IMR-90 (cell line): ENCODE measurements around the gene SGTB. TPM values are rescaled to one million over a fixed set of nuclear protein-coding genes. Genes with fewer than 3 reads are reported as not detected.
"Not testable (repeated sequence)": the region's sequence is repeated elsewhere in the genome, so short reads cannot be mapped to it uniquely, and the experiment has no call there.

Source experiments
- ATAC-seq: fragments of 200-7000 bp; cut with Tn5 transposase; 2 replicates; pipeline ENCODE4 v1.9.1; 2020; ENCODE audit warnings: low read depth, mild to moderate bottlenecking, moderate library complexity
- BruUV-seq: library from RNA; stranded (reverse); fragments of 400-500 nt; replicated peaks from 2 replicates; lab custom pipeline; 2021; lab: Mats Ljungman, UMichigan
- CTCF ChIA-PET: fragments of 300-600 bp; formaldehyde crosslinking; extraction: SDS; loops from one replicate; lab custom pipeline; 2021; ENCODE audit warnings: antibody characterized with exemption; lab: Yijun Ruan, JAX
- POLR2A ChIA-PET: fragments of 300-600 bp; sonication (Branson Sonifier 250); formaldehyde crosslinking; loops from one replicate; lab custom pipeline; 2022; ENCODE audit warnings: antibody characterized with exemption; ENCODE audit not compliant: unreplicated experiment; lab: Charles Lee
- DNase-seq: peaks from one replicate; pipeline ENCODE4 v3.0.0; 2013
- H2AFZ ChIP-seq: replicated peaks from 2 replicates; pipeline ENCODE3; 2013; ENCODE audit warnings: low read length, mild to moderate bottlenecking; ENCODE audit not compliant: poor library complexity
- H2AK5ac ChIP-seq: 2 replicates; pipeline ENCODE4 v1.6.1; 2013; ENCODE audit warnings: low read depth, low read length, inconsistent platforms
- H2AK9ac ChIP-seq: replicated peaks from 2 replicates; pipeline ENCODE3; 2013; ENCODE audit warnings: mild to moderate bottlenecking, low read depth, low read length, moderate library complexity; ENCODE audit not compliant: poor library complexity
- H2BK120ac ChIP-seq: 2 replicates; pipeline ENCODE4 v1.6.1; 2013; ENCODE audit warnings: low read depth, low read length, inconsistent platforms
- H2BK15ac ChIP-seq: 3 replicates; pipeline ENCODE4 v1.6.1; 2013; ENCODE audit warnings: low read depth, low read length, inconsistent platforms
- H2BK20ac ChIP-seq: 2 replicates; pipeline ENCODE4 v1.6.1; 2013; ENCODE audit warnings: low read depth, mild to moderate bottlenecking, inconsistent platforms, low read length, moderate library complexity
- H2BK5ac ChIP-seq: 2 replicates; pipeline ENCODE4 v1.6.1; 2013; ENCODE audit warnings: mild to moderate bottlenecking, low read depth, low read length, inconsistent platforms; ENCODE audit not compliant: poor library complexity, severe bottlenecking
- H3K14ac ChIP-seq: replicated peaks from 2 replicates; pipeline ENCODE4 v1.6.1; 2013; ENCODE audit warnings: low read depth, low read length, inconsistent platforms
- H3K18ac ChIP-seq: 2 replicates; pipeline ENCODE4 v1.6.1; 2013; ENCODE audit warnings: low read depth, low read length, control low read depth
- H3K23ac ChIP-seq: 2 replicates; pipeline ENCODE4 v1.6.1; 2013; ENCODE audit warnings: low read depth, low read length, inconsistent platforms
- H3K27ac ChIP-seq: 2 replicates; pipeline ENCODE4 v1.5.1; 2013; ENCODE audit warnings: mild to moderate bottlenecking, control low read depth, low read length; ENCODE audit not compliant: insufficient read depth
- H3K27me3 ChIP-seq: 2 replicates; pipeline ENCODE4 v1.6.1; 2013; ENCODE audit warnings: low read length; ENCODE audit not compliant: control insufficient read depth, insufficient read depth
- H3K36me3 ChIP-seq: 2 replicates; pipeline ENCODE4 v1.6.1; 2013; ENCODE audit warnings: low read length, mixed read lengths; ENCODE audit not compliant: control insufficient read depth, insufficient read depth
- H3K4ac ChIP-seq: 2 replicates; pipeline ENCODE4 v1.6.1; 2013; ENCODE audit warnings: low read depth, low read length, inconsistent platforms
- H3K4me1 ChIP-seq: 2 replicates; pipeline ENCODE4 v1.6.1; 2013; ENCODE audit warnings: low read length, mixed read lengths; ENCODE audit not compliant: control insufficient read depth, insufficient read depth
- H3K4me2 ChIP-seq: 2 replicates; pipeline ENCODE4 v1.6.1; 2013; ENCODE audit warnings: low read depth, mild to moderate bottlenecking, control low read depth, low read length, moderate library complexity
- H3K4me3 ChIP-seq: 2 replicates; pipeline ENCODE4 v1.5.1; 2013; ENCODE audit warnings: low read depth, mild to moderate bottlenecking, control low read depth, low read length, moderate library complexity; ENCODE audit not compliant: insufficient read depth
- H3K56ac ChIP-seq: 2 replicates; pipeline ENCODE4 v1.6.1; 2013; ENCODE audit warnings: low read length, inconsistent platforms; ENCODE audit not compliant: insufficient read depth; ENCODE audit errors: extremely low read depth
- H3K79me1 ChIP-seq, 2 experiments: 2 replicates each; pipeline ENCODE4 v1.6.1; 2013; ENCODE audit warnings: low read length in 2 of 2, inconsistent platforms in 1 of 2, low read depth in 1 of 2
- H3K9ac ChIP-seq: 2 replicates; pipeline ENCODE4 v1.6.1; 2013; ENCODE audit warnings: low read depth, low read length, control low read depth
- H3K9me1 ChIP-seq: 2 replicates; pipeline ENCODE4 v1.6.1; 2013; ENCODE audit warnings: low read length, inconsistent platforms; ENCODE audit not compliant: insufficient read depth
- H3K9me3 ChIP-seq: 2 replicates; pipeline ENCODE4 v1.6.1; 2013; ENCODE audit warnings: low read length; ENCODE audit not compliant: control insufficient read depth, insufficient read depth
- H4K20me1 ChIP-seq: 2 replicates; pipeline ENCODE4 v1.6.1; 2013; ENCODE audit warnings: low read length, inconsistent platforms; ENCODE audit not compliant: insufficient read depth
- H4K5ac ChIP-seq: 2 replicates; pipeline ENCODE4 v1.6.1; 2013; ENCODE audit warnings: mild to moderate bottlenecking, low read depth, low read length, control low read depth
- H4K8ac ChIP-seq, 2 experiments: 2 replicates each; pipeline ENCODE4 v1.6.1; 2013; ENCODE audit warnings: low read depth in 2 of 2, low read length in 2 of 2, control low read depth in 1 of 2, inconsistent platforms in 1 of 2
- H4K91ac ChIP-seq: 2 replicates; pipeline ENCODE4 v1.6.1; 2013; ENCODE audit warnings: low read depth, low read length, inconsistent platforms; ENCODE audit not compliant: insufficient read depth
- MAFK ChIP-seq: IDR thresholded peaks from 2 replicates; pipeline ENCODE4 v1.6.1; 2012; ENCODE audit warnings: low read depth, low read length, improper control_type of control experiment
- WGBS, 2 experiments: methylation state at CpG; one replicate each; pipeline versions ENCODE4 v1.1.5 to v1.1.7; 2013; ENCODE audit warnings: missing lambda C conversion rate in 2 of 2; ENCODE audit not compliant: insufficient read length in 1 of 2; ENCODE audit errors: extremely low coverage in 2 of 2; 5-methylcytosine and 5-hydroxymethylcytosine counted together
- dilution Hi-C: fragments of 300-500 bp; cut with HindIII; formaldehyde crosslinking; loops from one replicate; pipeline ENCODE4 v1.14.3; 2018; ENCODE audit warnings: low sequenced_read_pairs; ENCODE audit not compliant: unreplicated experiment
- in situ Hi-C: fragments of 300-500 bp; cut with MboI; formaldehyde crosslinking; loops from 3 replicates; pipeline ENCODE4 v1.14.3; 2019; ENCODE audit warnings: low sequenced_read_pairs, inconsistent platforms, mixed read lengths
- intact Hi-C: fragments of 100-400 bp; cut with micrococcal nuclease; formaldehyde crosslinking; loops from 2 replicates; pipeline ENCODE4 v1.10.0; 2022
- polyA plus RNA-seq, 3 experiments: library from polyadenylated mRNA; depleted of rRNA; stranded (reverse); fragments of >200 nt; gene quantifications; 2 replicates each; pipeline ENCODE4 v1.2.3, GENCODE V29; 2012; ENCODE audit warnings: low replicate concordance in 1 of 3
- total RNA-seq: library from RNA; depleted of rRNA; stranded (reverse); fragments of >200 nt; gene quantifications from 2 replicates; pipeline ENCODE4 v1.2.3, GENCODE V29; 2012

SGTB gene
- total and polyA plus RNA-seq, 2 of the 4 experiments (the other 2 are of a cell fraction), result 7.5 to 15.1 TPM

GRCh38 chr5:65734196-65734775 is 12.4 kb upstream of the SGTB start:
- in situ Hi-C loops, result not testable (repeated sequence)

GRCh38 chr5:65732046-65732445 is 10.1 kb upstream of the SGTB start:
- peaks cover 14 to 57% of the 10 kb centered on the region in 2 experiments for H3K79me1 ChIP-seq
- H3K14ac ChIP-seq, H2BK15ac ChIP-seq, H4K91ac ChIP-seq, H2AK9ac ChIP-seq, intact Hi-C loops, H3K4me1 ChIP-seq, H4K8ac ChIP-seq, H2BK5ac ChIP-seq, H3K9ac ChIP-seq, ATAC-seq, H3K9me1 ChIP-seq, H3K36me3 ChIP-seq, H2BK20ac ChIP-seq, H3K9me3 ChIP-seq, H2BK120ac ChIP-seq, H2AFZ ChIP-seq, H3K27me3 ChIP-seq, H4K20me1 ChIP-seq, H3K4me2 ChIP-seq, H3K4ac ChIP-seq, DNase-seq, H3K18ac ChIP-seq, CTCF ChIA-PET, in situ Hi-C loops, H3K27ac ChIP-seq, H4K5ac ChIP-seq, H3K4me3 ChIP-seq, H3K56ac ChIP-seq, dilution Hi-C loops, BruUV-seq, H2AK5ac ChIP-seq, H3K23ac ChIP-seq: not testable (repeated sequence)
- POLR2A ChIA-PET, result interaction anchor here (0.6 kb wide), 1 partner anchor 9 kb away, joined by 3 read pairs; no protein-coding TSS in a partner anchor
- no CpG with 5 or more reads among the region's 3 CpGs for WGBS, 2 experiments

More at GRCh38 chr5:65734196-65734775, 12.4 kb upstream of the SGTB start:
- H3K4me3 ChIP-seq, H3K36me3 ChIP-seq, H2BK15ac ChIP-seq, H4K20me1 ChIP-seq, H3K4ac ChIP-seq, DNase-seq, H3K27me3 ChIP-seq, dilution Hi-C loops, H3K56ac ChIP-seq, POLR2A ChIA-PET, intact Hi-C loops, H2AFZ ChIP-seq, H2BK120ac ChIP-seq, H3K9ac ChIP-seq, H3K9me1 ChIP-seq, H3K18ac ChIP-seq, H2AK5ac ChIP-seq, H4K8ac ChIP-seq, H3K23ac ChIP-seq, BruUV-seq, H3K4me2 ChIP-seq, H2AK9ac ChIP-seq, H3K27ac ChIP-seq, H3K9me3 ChIP-seq, H2BK20ac ChIP-seq, H4K91ac ChIP-seq, H3K4me1 ChIP-seq, H2BK5ac ChIP-seq, CTCF ChIA-PET, H3K14ac ChIP-seq, ATAC-seq, H4K5ac ChIP-seq: not testable (repeated sequence)
- peaks cover 19 to 61% of the 10 kb centered on the region in 2 experiments for H3K79me1 ChIP-seq
- peak; percentile 84 for TF ChIP-seq MAFK
- WGBS, 2 experiments, result no CpG with 5 or more reads among the region's 7 CpGs
